ENCODE data around the gene FAM181B. TPM values are rescaled to one million over a fixed set of nuclear protein-coding genes. Genes with fewer than 3 reads are reported as not detected.

The FAM181B gene
- total RNA-seq (0.24 TPM), polyA plus RNA-seq (0.18 TPM)
- long read RNA-seq, donor 1 = 0 reads
- long read RNA-seq, donor 2 = 0 reads
- long read RNA-seq, donor 3 = 0 reads
- long read RNA-seq, donor 4 = 0 reads
- long read RNA-seq, donor 5, partial matches to known transcripts = 0 of 3 reads
- long read RNA-seq, donor 5, other reads (novel, unspliced or antisense) = 0 of 3 reads
- long read RNA-seq, donor 6 = 0 reads
- long read RNA-seq, donor 7 = 0 reads
- long read RNA-seq, donor 8 = 0 reads
- long read RNA-seq, donor 9, partial matches to known transcripts = 0 of 1 reads
- long read RNA-seq, donor 9, other reads (novel, unspliced or antisense) = 0 of 1 reads
- long read RNA-seq, donor 10 = 0 reads

GRCh38 chr11:82733444-82734119 lies at the start of gene FAM181B:
Gene FAM181B, minus strand, starts transcription at chr11:82733864. Its CDS starts 135 bp downstream, at chr11:82733729.
- no peaks in the 10 kb centered on the region for H3K36me3 ChIP-seq (ENCODE audit: control insufficient read depth in 2 of 2, insufficient read depth in 2 of 2, low read length in 1 of 2)
- WGBS = under 1% methylated on average over 67 of the region's 67 CpGs
- no peaks in the 10 kb centered on the region for H3K4me1 ChIP-seq (ENCODE audit: control insufficient read depth in 2 of 2, insufficient read depth in 2 of 2, low read length in 2 of 2)
- peak in 2 of 9 donors; percentile 24 to 35 for DNase-seq (ENCODE audit: low read depth in 6 of 9, low spot score in 9 of 9)
- H3K27ac ChIP-seq (ENCODE audit: low read depth in 1 of 2, low read length in 1 of 2) = no peak within 1 kb of the TSS
- H3K4me3 ChIP-seq (ENCODE audit: low read length in 2 of 2) = peak within 1 kb of the TSS; percentile 8 to 30
- peaks cover 37 to 70% of the 10 kb centered on the region in 2 donors for H3K27me3 ChIP-seq (ENCODE audit: control insufficient read depth in 2 of 2, insufficient read depth in 1 of 2, low read length in 1 of 2)
- H3K9me3 ChIP-seq (ENCODE audit: control insufficient read depth in 2 of 2, insufficient read depth in 1 of 2, low read length in 1 of 2) = no peaks in the 10 kb centered on the region

- no peaks in the 10 kb centered on the region for H3K36me3 ChIP-seq (ENCODE audit: control insufficient read depth in 2 of 2, insufficient read depth in 2 of 2, low read length in 1 of 2)
- no peaks in the 10 kb centered on the region for H3K27me3 ChIP-seq (ENCODE audit: control insufficient read depth in 2 of 2, insufficient read depth in 1 of 2, low read length in 1 of 2)
- no peak overlapping the region for H3K4me3 ChIP-seq (ENCODE audit: low read length in 2 of 2)
- H3K4me1 ChIP-seq (ENCODE audit: control insufficient read depth in 2 of 2, insufficient read depth in 2 of 2, low read length in 2 of 2) = no peaks in the 10 kb centered on the region
- no peaks in the 10 kb centered on the region for H3K9me3 ChIP-seq (ENCODE audit: control insufficient read depth in 2 of 2, insufficient read depth in 1 of 2, low read length in 1 of 2)
- no peak for DNase-seq (ENCODE audit: low read depth in 6 of 9, low spot score in 9 of 9)
- WGBS = 96% methylated on average over 1 of the region's 1 CpG
- H3K27ac ChIP-seq (ENCODE audit: low read depth in 1 of 2, low read length in 1 of 2) = no peak overlapping the region
Measured at GRCh38 chr11:82782825-82783374, 49.2 kb upstream of the FAM181B start.

GRCh38 chr11:82778776-82779175 lies 45.1 kb upstream of the FAM181B start:
- Histone ChIP-seq H3K27ac (ENCODE audit: low read depth in 1 of 2, low read length in 1 of 2) (no peak overlapping the region), H3K4me3 (ENCODE audit: low read length in 2 of 2) (no peak overlapping the region), H3K9me3 (ENCODE audit: control insufficient read depth in 2 of 2, insufficient read depth in 1 of 2, low read length in 1 of 2) (no peaks in the 10 kb centered on the region), H3K4me1 (ENCODE audit: control insufficient read depth in 2 of 2, insufficient read depth in 2 of 2, low read length in 2 of 2) (no peaks in the 10 kb centered on the region), H3K36me3 (ENCODE audit: control insufficient read depth in 2 of 2, insufficient read depth in 2 of 2, low read length in 1 of 2) (no peaks in the 10 kb centered on the region), H3K27me3 (ENCODE audit: control insufficient read depth in 2 of 2, insufficient read depth in 1 of 2, low read length in 1 of 2) (no peaks in the 10 kb centered on the region)
- WGBS = 95% methylated on average over 1 of the region's 1 CpG
- no peak for DNase-seq (ENCODE audit: low read depth in 6 of 9, low spot score in 9 of 9)

- WGBS = 93% methylated on average over 2 of the region's 2 CpGs
- no peak overlapping the region for H3K4me3 ChIP-seq (ENCODE audit: low read length in 2 of 2)
- no peaks in the 10 kb centered on the region for H3K27me3 ChIP-seq (ENCODE audit: control insufficient read depth in 2 of 2, insufficient read depth in 1 of 2, low read length in 1 of 2)
- no peak overlapping the region for H3K27ac ChIP-seq (ENCODE audit: low read depth in 1 of 2, low read length in 1 of 2)
- DNase-seq (ENCODE audit: low read depth in 6 of 9, low spot score in 9 of 9) = no peak
- H3K9me3 ChIP-seq (ENCODE audit: control insufficient read depth in 2 of 2, insufficient read depth in 1 of 2, low read length in 1 of 2) = no peaks in the 10 kb centered on the region
- H3K36me3 ChIP-seq (ENCODE audit: control insufficient read depth in 2 of 2, insufficient read depth in 2 of 2, low read length in 1 of 2) = no peaks in the 10 kb centered on the region
- no peaks in the 10 kb centered on the region for H3K4me1 ChIP-seq (ENCODE audit: control insufficient read depth in 2 of 2, insufficient read depth in 2 of 2, low read length in 2 of 2)
Measured at GRCh38 chr11:82776377-82776776, 42.7 kb upstream of the FAM181B start.

GRCh38 chr11:82775736-82776346 lies 42.2 kb upstream of the FAM181B start:
- Histone ChIP-seq H3K4me3 (ENCODE audit: low read length in 2 of 2) (no peak overlapping the region), H3K4me1 (ENCODE audit: control insufficient read depth in 2 of 2, insufficient read depth in 2 of 2, low read length in 2 of 2) (no peaks in the 10 kb centered on the region), H3K9me3 (ENCODE audit: control insufficient read depth in 2 of 2, insufficient read depth in 1 of 2, low read length in 1 of 2) (no peaks in the 10 kb centered on the region), H3K27me3 (ENCODE audit: control insufficient read depth in 2 of 2, insufficient read depth in 1 of 2, low read length in 1 of 2) (no peaks in the 10 kb centered on the region), H3K27ac (ENCODE audit: low read depth in 1 of 2, low read length in 1 of 2) (no peak overlapping the region), H3K36me3 (ENCODE audit: control insufficient read depth in 2 of 2, insufficient read depth in 2 of 2, low read length in 1 of 2) (no peaks in the 10 kb centered on the region)
- DNase-seq (ENCODE audit: low read depth in 6 of 9, low spot score in 9 of 9) = peak in 5 of 9 donors; percentile 5 to 34 (median 18)
- 64% methylated on average over 3 of the region's 3 CpGs for WGBS

GRCh38 chr11:82775218-82775617 lies 41.6 kb upstream of the FAM181B start:
- no peaks in the 10 kb centered on the region for H3K27me3 ChIP-seq (ENCODE audit: control insufficient read depth in 2 of 2, insufficient read depth in 1 of 2, low read length in 1 of 2)
- H3K9me3 ChIP-seq (ENCODE audit: control insufficient read depth in 2 of 2, insufficient read depth in 1 of 2, low read length in 1 of 2) = no peaks in the 10 kb centered on the region
- no peak overlapping the region for H3K4me3 ChIP-seq (ENCODE audit: low read length in 2 of 2)
- no peaks in the 10 kb centered on the region for H3K4me1 ChIP-seq (ENCODE audit: control insufficient read depth in 2 of 2, insufficient read depth in 2 of 2, low read length in 2 of 2)
- H3K36me3 ChIP-seq (ENCODE audit: control insufficient read depth in 2 of 2, insufficient read depth in 2 of 2, low read length in 1 of 2) = no peaks in the 10 kb centered on the region
- WGBS = 91% methylated on average over 1 of the region's 1 CpG
- H3K27ac ChIP-seq (ENCODE audit: low read depth in 1 of 2, low read length in 1 of 2) = no peak overlapping the region
- no peak for DNase-seq (ENCODE audit: low read depth in 6 of 9, low spot score in 9 of 9)

- no peaks in the 10 kb centered on the region for H3K9me3 ChIP-seq (ENCODE audit: control insufficient read depth in 2 of 2, insufficient read depth in 1 of 2, low read length in 1 of 2)
- no peaks in the 10 kb centered on the region for H3K4me1 ChIP-seq (ENCODE audit: control insufficient read depth in 2 of 2, insufficient read depth in 2 of 2, low read length in 2 of 2)
- 92% methylated on average over 4 of the region's 4 CpGs for WGBS
- no peak for DNase-seq (ENCODE audit: low read depth in 6 of 9, low spot score in 9 of 9)
- no peak overlapping the region for H3K4me3 ChIP-seq (ENCODE audit: low read length in 2 of 2)
- H3K27ac ChIP-seq (ENCODE audit: low read depth in 1 of 2, low read length in 1 of 2) = no peak overlapping the region
- no peaks in the 10 kb centered on the region for H3K36me3 ChIP-seq (ENCODE audit: control insufficient read depth in 2 of 2, insufficient read depth in 2 of 2, low read length in 1 of 2)
- H3K27me3 ChIP-seq (ENCODE audit: control insufficient read depth in 2 of 2, insufficient read depth in 1 of 2, low read length in 1 of 2) = no peaks in the 10 kb centered on the region
Measured at GRCh38 chr11:82771781-82772180, 38.1 kb upstream of the FAM181B start.

GRCh38 chr11:82767123-82767522 lies 33.5 kb upstream of the FAM181B start:
- H3K27me3 ChIP-seq (ENCODE audit: control insufficient read depth in 2 of 2, insufficient read depth in 1 of 2, low read length in 1 of 2) = no peaks in the 10 kb centered on the region
- no peak for DNase-seq (ENCODE audit: low read depth in 6 of 9, low spot score in 9 of 9)
- H3K4me3 ChIP-seq (ENCODE audit: low read length in 2 of 2) = no peak overlapping the region
- no peaks in the 10 kb centered on the region for H3K4me1 ChIP-seq (ENCODE audit: control insufficient read depth in 2 of 2, insufficient read depth in 2 of 2, low read length in 2 of 2)
- WGBS = 98% methylated on average over 1 of the region's 1 CpG
- no peak overlapping the region for H3K27ac ChIP-seq (ENCODE audit: low read depth in 1 of 2, low read length in 1 of 2)
- no peaks in the 10 kb centered on the region for H3K9me3 ChIP-seq (ENCODE audit: control insufficient read depth in 2 of 2, insufficient read depth in 1 of 2, low read length in 1 of 2)
- H3K36me3 ChIP-seq (ENCODE audit: control insufficient read depth in 2 of 2, insufficient read depth in 2 of 2, low read length in 1 of 2) = no peaks in the 10 kb centered on the region
